ENCODE results near the gene KIF1A. TPM values are rescaled to one million over a fixed set of nuclear protein-coding genes. Genes with fewer than 3 reads are reported as not detected.

Gene KIF1A, protein sequence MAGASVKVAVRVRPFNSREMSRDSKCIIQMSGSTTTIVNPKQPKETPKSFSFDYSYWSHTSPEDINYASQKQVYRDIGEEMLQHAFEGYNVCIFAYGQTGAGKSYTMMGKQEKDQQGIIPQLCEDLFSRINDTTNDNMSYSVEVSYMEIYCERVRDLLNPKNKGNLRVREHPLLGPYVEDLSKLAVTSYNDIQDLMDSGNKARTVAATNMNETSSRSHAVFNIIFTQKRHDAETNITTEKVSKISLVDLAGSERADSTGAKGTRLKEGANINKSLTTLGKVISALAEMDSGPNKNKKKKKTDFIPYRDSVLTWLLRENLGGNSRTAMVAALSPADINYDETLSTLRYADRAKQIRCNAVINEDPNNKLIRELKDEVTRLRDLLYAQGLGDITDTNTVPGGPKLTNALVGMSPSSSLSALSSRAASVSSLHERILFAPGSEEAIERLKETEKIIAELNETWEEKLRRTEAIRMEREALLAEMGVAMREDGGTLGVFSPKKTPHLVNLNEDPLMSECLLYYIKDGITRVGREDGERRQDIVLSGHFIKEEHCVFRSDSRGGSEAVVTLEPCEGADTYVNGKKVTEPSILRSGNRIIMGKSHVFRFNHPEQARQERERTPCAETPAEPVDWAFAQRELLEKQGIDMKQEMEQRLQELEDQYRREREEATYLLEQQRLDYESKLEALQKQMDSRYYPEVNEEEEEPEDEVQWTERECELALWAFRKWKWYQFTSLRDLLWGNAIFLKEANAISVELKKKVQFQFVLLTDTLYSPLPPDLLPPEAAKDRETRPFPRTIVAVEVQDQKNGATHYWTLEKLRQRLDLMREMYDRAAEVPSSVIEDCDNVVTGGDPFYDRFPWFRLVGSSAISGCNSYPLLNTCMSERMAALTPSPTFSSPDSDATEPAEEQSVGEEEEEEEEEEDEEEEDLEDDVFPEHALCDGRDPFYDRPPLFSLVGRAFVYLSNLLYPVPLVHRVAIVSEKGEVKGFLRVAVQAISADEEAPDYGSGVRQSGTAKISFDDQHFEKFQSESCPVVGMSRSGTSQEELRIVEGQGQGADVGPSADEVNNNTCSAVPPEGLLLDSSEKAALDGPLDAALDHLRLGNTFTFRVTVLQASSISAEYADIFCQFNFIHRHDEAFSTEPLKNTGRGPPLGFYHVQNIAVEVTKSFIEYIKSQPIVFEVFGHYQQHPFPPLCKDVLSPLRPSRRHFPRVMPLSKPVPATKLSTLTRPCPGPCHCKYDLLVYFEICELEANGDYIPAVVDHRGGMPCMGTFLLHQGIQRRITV (N-terminal part only)
- total RNA-seq (16.5 and 28.2 TPM in 2 replicates), polyA plus RNA-seq (16.1 and 19.9 TPM in 2 replicates)

- Histone ChIP-seq H3K9me2 (replicated peaks; ENCODE audit: insufficient read depth) (no peaks in the 10 kb centered on the region), H3K4me2 (peak within 1 kb of the TSS; percentile 93), H3K9me3 (ENCODE audit: low read depth) (no peaks in the 10 kb centered on the region), H2AFZ (peak within 1 kb of the TSS; percentile 49), H3K4me3 (peak within 1 kb of the TSS; percentile 64), H3K36me3 (replicated peaks; ENCODE audit: insufficient read depth, low read depth) (no peaks in the 10 kb centered on the region), H3K27ac (peak within 1 kb of the TSS; percentile 55), H4K20me1 (ENCODE audit: insufficient read depth, poor library complexity, severe bottlenecking) (no peaks in the 10 kb centered on the region), H3K79me2 (no peaks in the 10 kb centered on the region), H3K27me3 (peaks cover 68% of the 10 kb centered on the region), H3K4me1 (ENCODE audit: insufficient read depth) (peaks cover 4% of the 10 kb centered on the region)
- under 1% methylated on average over 29 of the region's 104 CpGs for WGBS (ENCODE audit: low lambda C conversion rate, missing lambda C conversion rate)
- DNase-seq (ENCODE audit: low spot score), result peak; percentile 83
- TF ChIP-seq EZH2phosphoT487 (IDR thresholded peaks at IDR 0.05; ENCODE audit: low read depth, severe bottlenecking, unreplicated experiment) (no peak), CTCF (IDR thresholded peaks at IDR 0.05; ENCODE audit: poor library complexity) (no peak), EZH2 (IDR thresholded peaks at IDR 0.05; ENCODE audit: borderline replicate concordance) (peak; percentile 30)
These were observed at the start of gene KIF1A for GRCh38 chr2:240819858-240820606. Gene KIF1A (minus strand): TSS chr2:240820219. CDS start chr2:240797752, 22,467 bp downstream.

GRCh38 chr2:240869109-240869955 is 49.3 kb upstream of the KIF1A start:
- 89% methylated on average over 25 of the region's 25 CpGs for WGBS (ENCODE audit: low lambda C conversion rate, missing lambda C conversion rate)
- Histone ChIP-seq H3K4me3 (no peak overlapping the region), H3K79me2 (no peaks in the 10 kb centered on the region), H3K36me3 (replicated peaks; ENCODE audit: insufficient read depth, low read depth) (no peaks in the 10 kb centered on the region), H3K9me3 (ENCODE audit: low read depth) (no peaks in the 10 kb centered on the region), H3K27ac (no peak overlapping the region), H4K20me1 (ENCODE audit: insufficient read depth, poor library complexity, severe bottlenecking) (no peaks in the 10 kb centered on the region), H3K4me2 (no peak overlapping the region), H3K27me3 (no peaks in the 10 kb centered on the region), H3K4me1 (ENCODE audit: insufficient read depth) (peaks cover 13% of the 10 kb centered on the region), H2AFZ (no peak overlapping the region), H3K9me2 (replicated peaks; ENCODE audit: insufficient read depth) (no peaks in the 10 kb centered on the region)
- no peak for TF ChIP-seq EZH2phosphoT487 (IDR thresholded peaks at IDR 0.05; ENCODE audit: low read depth, severe bottlenecking, unreplicated experiment)
- no peak for TF ChIP-seq EZH2 (IDR thresholded peaks at IDR 0.05; ENCODE audit: borderline replicate concordance)
- TF ChIP-seq CTCF (IDR thresholded peaks at IDR 0.05; ENCODE audit: poor library complexity), result no peak
- no peak for DNase-seq (ENCODE audit: low spot score)

Measured in hepatocyte (in vitro differentiated cells).